HFF-Myc (cell line): ENCODE data around the gene KRT17.

ENCODE experiments used
- DNase-seq: peaks from one replicate; pipeline ENCODE4 v3.0.0-alpha.2; 2011; ENCODE audit warnings: low read depth; ENCODE audit errors: extremely low read depth
- H3K4me3 ChIP-seq: replicated peaks from 2 replicates; pipeline ENCODE4 v1.5.1; 2011; ENCODE audit warnings: low read depth, mild to moderate bottlenecking, control low read depth, low read length
- TF ChIP-seq, protein P1 (sequence below): IDR thresholded peaks from 2 replicates; pipeline ENCODE4 v1.5.1; 2012; ENCODE audit warnings: mild to moderate bottlenecking, low read depth, low read length, control low read depth; ENCODE audit errors: missing control alignments

KRT17 gene

DNA sequence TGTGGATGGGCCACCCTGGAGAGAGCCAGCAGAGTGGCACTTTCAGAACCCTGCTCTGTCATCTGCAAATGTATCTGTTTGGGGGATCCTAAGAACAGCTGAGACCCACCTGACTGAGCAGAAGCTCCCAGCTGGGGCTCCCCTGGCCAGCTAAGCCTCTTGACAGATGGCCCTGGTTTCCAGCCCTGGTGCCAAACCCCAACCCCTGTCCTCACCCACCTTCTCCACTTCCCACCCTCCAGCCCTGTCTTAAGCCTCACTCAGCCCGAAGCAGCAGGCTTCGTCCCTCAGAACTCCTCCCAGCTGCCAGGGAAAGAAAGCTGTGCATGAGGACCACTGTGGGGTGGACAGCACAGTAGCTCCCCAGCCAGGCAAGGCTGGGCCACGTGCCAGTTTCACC, 49.0 kb downstream of the KRT17 start:
- TF ChIP-seq, protein P1, sequence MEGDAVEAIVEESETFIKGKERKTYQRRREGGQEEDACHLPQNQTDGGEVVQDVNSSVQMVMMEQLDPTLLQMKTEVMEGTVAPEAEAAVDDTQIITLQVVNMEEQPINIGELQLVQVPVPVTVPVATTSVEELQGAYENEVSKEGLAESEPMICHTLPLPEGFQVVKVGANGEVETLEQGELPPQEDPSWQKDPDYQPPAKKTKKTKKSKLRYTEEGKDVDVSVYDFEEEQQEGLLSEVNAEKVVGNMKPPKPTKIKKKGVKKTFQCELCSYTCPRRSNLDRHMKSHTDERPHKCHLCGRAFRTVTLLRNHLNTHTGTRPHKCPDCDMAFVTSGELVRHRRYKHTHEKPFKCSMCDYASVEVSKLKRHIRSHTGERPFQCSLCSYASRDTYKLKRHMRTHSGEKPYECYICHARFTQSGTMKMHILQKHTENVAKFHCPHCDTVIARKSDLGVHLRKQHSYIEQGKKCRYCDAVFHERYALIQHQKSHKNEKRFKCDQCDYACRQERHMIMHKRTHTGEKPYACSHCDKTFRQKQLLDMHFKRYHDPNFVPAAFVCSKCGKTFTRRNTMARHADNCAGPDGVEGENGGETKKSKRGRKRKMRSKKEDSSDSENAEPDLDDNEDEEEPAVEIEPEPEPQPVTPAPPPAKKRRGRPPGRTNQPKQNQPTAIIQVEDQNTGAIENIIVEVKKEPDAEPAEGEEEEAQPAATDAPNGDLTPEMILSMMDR: no peak
- DNase-seq: no peak
- H3K4me3 ChIP-seq: no peak overlapping the region

DNA sequence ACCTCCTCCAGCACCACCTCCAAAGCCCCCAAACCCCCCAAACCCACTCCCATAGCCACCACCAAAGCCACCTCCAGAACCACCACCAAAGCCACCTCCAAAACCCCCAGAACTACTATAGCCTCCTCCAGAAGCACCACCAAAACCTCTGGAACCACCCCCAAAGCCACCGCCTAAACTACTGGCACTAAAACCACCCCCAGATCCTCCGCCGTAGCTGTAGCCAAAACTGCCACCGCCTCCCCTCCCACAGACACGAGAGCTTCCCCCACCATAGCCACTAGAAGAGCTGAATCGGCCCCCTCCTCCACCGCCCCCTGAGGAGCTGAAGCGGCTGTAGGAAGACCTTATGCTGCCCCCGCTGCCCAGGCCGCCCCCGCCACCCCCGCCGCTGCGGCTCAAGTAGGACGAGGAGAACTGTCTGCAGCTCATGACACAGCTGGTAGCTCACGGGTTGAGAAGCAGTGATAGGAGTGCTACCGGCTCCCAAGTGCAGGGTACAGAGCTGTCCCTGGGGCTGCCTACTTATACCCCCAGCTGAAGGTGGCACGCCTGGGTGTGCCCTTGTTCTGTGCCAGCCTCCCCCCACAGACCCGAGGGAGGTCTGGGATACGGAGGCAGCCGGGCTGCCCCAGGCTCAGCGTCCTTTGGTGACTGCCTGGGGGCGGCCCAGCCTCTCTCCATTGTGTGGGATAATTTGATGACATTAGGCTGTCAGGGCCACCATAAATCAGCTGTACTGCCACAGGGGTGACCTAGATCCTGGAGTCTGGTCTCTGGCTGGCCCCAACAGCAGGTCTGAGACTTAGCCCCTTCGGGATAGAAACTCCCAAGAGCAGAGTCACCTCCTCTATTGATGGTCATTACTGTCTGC, 52.6 kb downstream of the KRT17 start, which contains the start of gene KRT9:
Gene KRT9 (minus strand): TSS at position 499 of the 874 bp plus-strand sequence. CDS start 67 bp downstream, at position 432.
- no peak within 1 kb of the TSS for H3K4me3 ChIP-seq
- TF ChIP-seq, protein P1: no peak
- DNase-seq: no peak
